GM08714 (cell line): ENCODE results near the gene OR10A6.

ENCODE experiments used
- H3K4me3 ChIP-seq: fragments of 200-500 bp; sonication (Bioruptor generic); 2 replicates; pipeline ENCODE4 v1.5.1; 2014; ENCODE audit warnings: mild to moderate bottlenecking, low read length, inconsistent platforms
- ZNF274 ChIP-seq: IDR thresholded peaks from 2 replicates; pipeline ENCODE4 v1.6.1; 2012; ENCODE audit warnings: mild to moderate bottlenecking, low read depth, low read length

Gene OR10A6

GRCh38 chr11:7901319-7901854 is 29.7 kb downstream of the OR10A6 start:
- no peak overlapping the region for H3K4me3 ChIP-seq
- no peak for TF ChIP-seq ZNF274

GRCh38 chr11:7900686-7901085 is 30.4 kb downstream of the OR10A6 start:
- H3K4me3 ChIP-seq: no peak overlapping the region
- no peak for TF ChIP-seq ZNF274

GRCh38 chr11:7899418-7899817 is 31.6 kb downstream of the OR10A6 start:
- TF ChIP-seq ZNF274: no peak
- no peak overlapping the region for H3K4me3 ChIP-seq

- no peak overlapping the region for H3K4me3 ChIP-seq
- TF ChIP-seq ZNF274: no peak
Observed at GRCh38 chr11:7898666-7899283, 32.3 kb downstream of the OR10A6 start.

- TF ChIP-seq ZNF274: no peak
- no peak overlapping the region for H3K4me3 ChIP-seq
Observed at GRCh38 chr11:7896009-7896785, 34.9 kb downstream of the OR10A6 start.

- H3K4me3 ChIP-seq: no peak overlapping the region
- TF ChIP-seq ZNF274: no peak
Observed at GRCh38 chr11:7894251-7894650, 36.8 kb downstream of the OR10A6 start.

GRCh38 chr11:7893796-7894195 is 37.3 kb downstream of the OR10A6 start:
- TF ChIP-seq ZNF274: no peak
- no peak overlapping the region for H3K4me3 ChIP-seq

- no peak overlapping the region for H3K4me3 ChIP-seq
- no peak for TF ChIP-seq ZNF274
Observed at GRCh38 chr11:7892840-7893254, 38.2 kb downstream of the OR10A6 start.

- no peak for TF ChIP-seq ZNF274
- no peak overlapping the region for H3K4me3 ChIP-seq
Observed at GRCh38 chr11:7892059-7892699, 38.9 kb downstream of the OR10A6 start.

- no peak overlapping the region for H3K4me3 ChIP-seq
- no peak for TF ChIP-seq ZNF274
Observed at GRCh38 chr11:7890417-7891172, 40.5 kb downstream of the OR10A6 start.

- peak overlapping the region; percentile 4; the same call in 1 of the 2 replicates for H3K4me3 ChIP-seq
- no peak for TF ChIP-seq ZNF274
Observed at GRCh38 chr11:7889985-7890384, 41.1 kb downstream of the OR10A6 start.

- H3K4me3 ChIP-seq: no peak overlapping the region
- TF ChIP-seq ZNF274: no peak
Observed at GRCh38 chr11:7882860-7883259, 48.2 kb downstream of the OR10A6 start.
